Osteoblast (primary cell): ENCODE data around the gene ZDHHC24. TPM values are rescaled to one million over a fixed set of nuclear protein-coding genes. Genes with fewer than 3 reads are reported as not detected.

Experiments used
- DNase-seq: peaks from one replicate; pipeline ENCODE4 v3.0.0; 2011; ENCODE audit warnings: low spot score, mixed read lengths; ENCODE audit not compliant: insufficient read length; ENCODE audit errors: missing footprints
- H2AFZ ChIP-seq: 2 replicates; pipeline ENCODE4 v1.6.0; 2011; ENCODE audit warnings: mild to moderate bottlenecking, low read length
- H3K27ac ChIP-seq: 2 replicates; pipeline ENCODE4 v1.5.1; 2011; ENCODE audit warnings: mild to moderate bottlenecking, low read depth, low read length, moderate library complexity
- H3K27me3 ChIP-seq: 2 replicates; pipeline ENCODE4 v1.6.0; 2012; ENCODE audit warnings: mild to moderate bottlenecking, control low read depth, inconsistent platforms, low read length, moderate library complexity; ENCODE audit not compliant: insufficient read depth
- H3K36me3 ChIP-seq: 2 replicates; pipeline ENCODE4 v1.5.1; 2011; ENCODE audit warnings: mild to moderate bottlenecking, low read length, control low read depth, moderate library complexity; ENCODE audit not compliant: insufficient read depth
- H3K4me1 ChIP-seq: 2 replicates; pipeline ENCODE4 v1.5.1; 2011; ENCODE audit warnings: mild to moderate bottlenecking, low read length, control low read depth, moderate library complexity; ENCODE audit not compliant: insufficient read depth
- H3K4me2 ChIP-seq: 2 replicates; pipeline ENCODE4 v1.6.0; 2011; ENCODE audit warnings: mild to moderate bottlenecking, low read length; ENCODE audit not compliant: insufficient read depth
- H3K4me3 ChIP-seq: fragments of 200-600 bp; sonication (generic); 3 replicates; pipeline ENCODE4 v1.5.1; 2012; ENCODE audit warnings: mild to moderate bottlenecking, low read length, inconsistent platforms; ENCODE audit not compliant: insufficient read depth
- H3K79me2 ChIP-seq: 2 replicates; pipeline ENCODE4 v1.6.0; 2012; ENCODE audit warnings: mild to moderate bottlenecking, low read length, control low read depth, inconsistent platforms; ENCODE audit not compliant: insufficient read depth
- H3K9me3 ChIP-seq: 2 replicates; pipeline ENCODE4 v1.5.1; 2011; ENCODE audit warnings: low read depth, low read length, control low read depth
- H4K20me1 ChIP-seq: 2 replicates; pipeline ENCODE4 v1.6.0; 2012; ENCODE audit warnings: mild to moderate bottlenecking, low read length, control low read depth; ENCODE audit not compliant: insufficient read depth
- total RNA-seq: library from RNA; depleted of rRNA; stranded (reverse); fragments of >200 nt; gene quantifications from 2 replicates; pipeline ENCODE4 v1.2.3, GENCODE V29; 2012
- TF ChIP-seq, protein P1 (sequence below): IDR thresholded peaks from 2 replicates; pipeline ENCODE4 v1.5.1; 2011; ENCODE audit warnings: mild to moderate bottlenecking, low read depth, low read length, moderate library complexity; ENCODE audit errors: extremely low read depth

The ZDHHC24 gene
- total RNA-seq, 1 donor: 10.5 TPM

DNA sequence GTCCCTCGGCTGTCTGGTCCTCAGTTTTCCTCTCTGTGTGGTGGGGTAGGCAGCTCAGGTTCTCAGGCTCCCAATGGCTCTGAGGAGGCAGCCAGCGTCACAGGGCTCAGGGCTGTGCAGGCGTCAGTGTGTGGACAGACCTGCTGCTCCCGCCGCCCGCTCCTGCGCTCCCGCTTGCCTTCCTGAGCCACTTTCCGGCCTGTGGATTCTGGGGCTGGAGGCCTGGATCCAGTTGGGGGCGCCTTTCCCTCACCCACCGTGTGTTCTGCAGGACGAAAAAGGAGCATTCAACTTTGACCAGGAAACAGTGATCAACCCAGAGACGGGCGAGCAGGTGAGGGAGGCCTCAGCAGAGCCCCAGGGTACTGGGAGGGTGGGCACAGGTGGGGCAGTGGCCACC, 50.9 kb downstream of the ZDHHC24 start:
- H3K27me3 ChIP-seq: no peaks in the 10 kb centered on the region
- H3K4me2 ChIP-seq: no peak overlapping the region
- no peaks in the 10 kb centered on the region for H3K4me1 ChIP-seq
- no peaks in the 10 kb centered on the region for H3K9me3 ChIP-seq
- no peak overlapping the region for H3K27ac ChIP-seq
- DNase-seq: peak; percentile 71
- no peaks in the 10 kb centered on the region for H3K79me2 ChIP-seq
- H2AFZ ChIP-seq: no peak overlapping the region
- no peak overlapping the region for H3K4me3 ChIP-seq
- H3K36me3 ChIP-seq: peaks cover 35% of the 10 kb centered on the region
- H4K20me1 ChIP-seq: no peaks in the 10 kb centered on the region
- TF ChIP-seq, protein P1, sequence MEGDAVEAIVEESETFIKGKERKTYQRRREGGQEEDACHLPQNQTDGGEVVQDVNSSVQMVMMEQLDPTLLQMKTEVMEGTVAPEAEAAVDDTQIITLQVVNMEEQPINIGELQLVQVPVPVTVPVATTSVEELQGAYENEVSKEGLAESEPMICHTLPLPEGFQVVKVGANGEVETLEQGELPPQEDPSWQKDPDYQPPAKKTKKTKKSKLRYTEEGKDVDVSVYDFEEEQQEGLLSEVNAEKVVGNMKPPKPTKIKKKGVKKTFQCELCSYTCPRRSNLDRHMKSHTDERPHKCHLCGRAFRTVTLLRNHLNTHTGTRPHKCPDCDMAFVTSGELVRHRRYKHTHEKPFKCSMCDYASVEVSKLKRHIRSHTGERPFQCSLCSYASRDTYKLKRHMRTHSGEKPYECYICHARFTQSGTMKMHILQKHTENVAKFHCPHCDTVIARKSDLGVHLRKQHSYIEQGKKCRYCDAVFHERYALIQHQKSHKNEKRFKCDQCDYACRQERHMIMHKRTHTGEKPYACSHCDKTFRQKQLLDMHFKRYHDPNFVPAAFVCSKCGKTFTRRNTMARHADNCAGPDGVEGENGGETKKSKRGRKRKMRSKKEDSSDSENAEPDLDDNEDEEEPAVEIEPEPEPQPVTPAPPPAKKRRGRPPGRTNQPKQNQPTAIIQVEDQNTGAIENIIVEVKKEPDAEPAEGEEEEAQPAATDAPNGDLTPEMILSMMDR: no peak

DNA sequence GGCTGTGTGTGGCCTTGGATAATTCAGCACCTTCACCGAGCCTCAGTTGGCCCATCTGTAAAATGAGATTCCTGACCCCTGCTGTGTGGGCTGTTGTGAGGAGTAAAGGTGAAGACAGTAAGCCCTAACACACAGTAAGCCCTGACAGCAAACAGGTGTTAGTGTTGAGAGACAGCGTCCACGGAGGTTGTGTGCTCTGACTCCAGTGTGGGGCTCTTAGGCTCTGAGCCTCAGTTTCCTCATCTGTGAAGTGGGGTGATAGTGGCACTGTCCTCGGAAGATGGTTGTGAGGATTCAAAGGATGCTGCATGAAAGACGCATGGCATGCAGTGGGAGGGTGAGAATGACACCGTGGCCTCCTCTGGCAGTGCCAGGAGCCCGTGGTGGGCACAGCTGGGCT, 51.4 kb downstream of the ZDHHC24 start:
- Histone ChIP-seq H3K27me3 (no peaks in the 10 kb centered on the region), H3K4me2 (no peak overlapping the region), H4K20me1 (no peaks in the 10 kb centered on the region), H3K27ac (no peak overlapping the region), H2AFZ (no peak overlapping the region), H3K4me1 (no peaks in the 10 kb centered on the region), H3K36me3 (peaks cover 36% of the 10 kb centered on the region), H3K9me3 (no peaks in the 10 kb centered on the region), H3K4me3 (no peak overlapping the region), H3K79me2 (no peaks in the 10 kb centered on the region)
- TF ChIP-seq, protein P1: no peak
- DNase-seq: no peak

- H3K27ac ChIP-seq: no peak overlapping the region
- H2AFZ ChIP-seq: no peak overlapping the region
- H3K79me2 ChIP-seq: no peaks in the 10 kb centered on the region
- peak; percentile 25 for DNase-seq
- no peaks in the 10 kb centered on the region for H3K27me3 ChIP-seq
- H4K20me1 ChIP-seq: no peaks in the 10 kb centered on the region
- H3K4me1 ChIP-seq: no peaks in the 10 kb centered on the region
- no peak overlapping the region for H3K4me2 ChIP-seq
- H3K4me3 ChIP-seq: no peak overlapping the region
- H3K36me3 ChIP-seq: peaks cover 41% of the 10 kb centered on the region
- TF ChIP-seq, protein P1: no peak
- H3K9me3 ChIP-seq: no peaks in the 10 kb centered on the region
Observed at GRCh38 chr11:66493130-66493529, 52.7 kb downstream of the ZDHHC24 start.

DNA sequence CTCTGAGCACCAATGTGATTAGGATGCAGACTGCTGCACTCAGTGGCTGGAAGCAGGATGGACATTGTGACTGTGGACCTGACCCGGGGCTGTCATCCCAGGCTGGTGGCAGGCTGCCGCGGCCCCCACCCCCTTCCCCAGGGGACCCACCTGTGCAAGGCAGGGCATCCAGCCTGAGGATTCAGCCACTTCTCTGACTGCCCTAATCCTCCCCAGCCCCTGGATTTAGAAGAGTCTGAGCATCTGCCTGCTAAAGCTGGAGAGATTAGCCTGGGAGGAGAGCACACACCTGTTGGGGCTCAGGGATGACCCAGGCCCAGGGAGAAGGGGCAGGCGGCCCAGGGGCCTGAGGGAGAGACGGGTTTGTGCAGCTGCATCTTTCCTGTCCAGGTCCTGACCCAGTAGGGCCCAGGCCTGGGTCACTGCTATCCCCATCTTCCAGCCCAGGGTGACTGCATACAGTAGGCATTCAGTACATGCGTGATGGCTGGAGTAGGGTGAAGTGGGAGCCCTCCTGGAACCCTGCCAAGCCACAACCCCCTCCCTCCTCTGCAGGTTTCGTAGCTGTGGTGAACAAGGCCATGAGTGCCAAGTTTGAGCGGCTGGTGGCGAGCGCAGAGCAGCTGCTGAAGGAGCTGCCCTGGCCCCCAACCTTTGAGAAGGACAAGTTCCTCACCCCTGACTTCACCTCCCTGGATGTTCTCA, 53.5 kb downstream of the ZDHHC24 start:
- DNase-seq: peak; percentile 51
- Histone ChIP-seq H3K27ac (no peak overlapping the region), H2AFZ (no peak overlapping the region), H3K4me1 (no peaks in the 10 kb centered on the region), H3K4me2 (no peak overlapping the region), H3K79me2 (no peaks in the 10 kb centered on the region), H4K20me1 (no peaks in the 10 kb centered on the region), H3K27me3 (no peaks in the 10 kb centered on the region), H3K36me3 (peaks cover 42% of the 10 kb centered on the region), H3K9me3 (no peaks in the 10 kb centered on the region), H3K4me3 (no peak overlapping the region)
- TF ChIP-seq, protein P1: no peak
